Peyer's patch (tissue), 4 donors: ENCODE data around the gene MBD3L4.

Source experiments
- CTCF ChIP-seq, 6 experiments: fragments of 450-650 bp in 4 of 6; fragments of 200-600 bp in 2 of 6; sonication (generic) in 1 of 6; IDR thresholded peaks; one replicate each; pipeline ENCODE4 v1.5.1; 2017 to 2019; ENCODE audit warnings: antibody characterized with exemption in 6 of 6, mild to moderate bottlenecking in 3 of 6, moderate library complexity in 1 of 6
- POLR2A ChIP-seq, 2 donors: fragments of 450-650 bp; IDR thresholded peaks; one replicate each; pipeline ENCODE4 v1.5.1; 2017; ENCODE audit warnings: antibody characterized with exemption in 2 of 2, mild to moderate bottlenecking in 2 of 2, moderate library complexity in 2 of 2

- TF ChIP-seq POLR2A (IDR thresholded peaks at IDR 0.05) (no peak), CTCF (IDR thresholded peaks at IDR 0.05) (no peak)
Observed at GRCh38 chr19:7013678-7014077, 26.3 kb downstream of the MBD3L4 start.
